Nasal cavity respiratory epithelium epithelial cell of viscerocranial mucosa (primary cell): ENCODE measurements around the gene PRR9. TPM values are rescaled to one million over a fixed set of nuclear protein-coding genes. Genes with fewer than 3 reads are reported as not detected.

ENCODE experiments used
- total RNA-seq: library from RNA; depleted of rRNA; stranded (reverse); fragments of >200 nt; gene quantifications from 2 replicates; pipeline ENCODE4 v1.2.3, GENCODE V29; 2014

Gene PRR9, protein sequence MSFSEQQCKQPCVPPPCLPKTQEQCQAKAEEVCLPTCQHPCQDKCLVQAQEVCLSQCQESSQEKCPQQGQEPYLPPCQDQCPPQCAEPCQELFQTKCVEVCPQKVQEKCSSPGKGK
- 2.1 TPM in 1 of 2 replicates, not detected in the other for total RNA-seq

DNA sequence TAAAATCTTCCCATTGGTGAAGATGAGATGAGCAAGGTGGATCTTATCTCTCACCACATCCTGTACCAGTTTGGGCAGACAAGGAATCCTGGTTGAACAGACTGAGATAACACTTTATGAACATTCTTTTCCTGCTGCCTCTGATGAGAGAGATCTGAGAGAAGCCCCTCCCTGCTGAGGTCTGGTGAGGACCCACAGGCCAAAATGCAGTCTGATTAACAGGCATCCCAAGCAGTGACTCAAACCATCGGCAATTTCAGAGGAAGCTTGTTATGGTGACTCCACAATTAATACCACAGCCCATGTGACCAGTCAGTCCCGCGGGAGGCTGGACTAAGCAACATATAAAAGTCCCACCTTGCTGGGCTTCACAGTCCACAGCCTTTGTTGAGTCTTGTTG, at the start of gene PRR9:
Gene PRR9, plus strand, starts transcription at position 373 of the 400 bp plus-strand sequence. CDS start 561 bp downstream, outside the sequence.

GRCh38 chr1:153203130-153203529, 14.3 kb upstream of the PRR9 start, which contains the start of gene LELP1:
LELP1 (plus strand) TSS chr1:153203430; CDS start chr1:153204708, 1,278 bp downstream.

GRCh38 chr1:153259387-153259786, 42.0 kb downstream of the PRR9 start, which contains the start of gene LORICRIN:
LORICRIN (plus strand) TSS chr1:153259687; CDS start chr1:153260950, 1,263 bp downstream.

Other genes with a start within 250 kb of the PRR9 start
- gene SPRR4, start 246.9 kb upstream of the PRR9 start, total RNA-seq: not detected in 2 replicates
- gene SPRR1A, start 233.5 kb upstream of the PRR9 start, total RNA-seq: 3.1 and 9.5 TPM in 2 replicates
- 67.3 and 122 TPM in 2 replicates for gene SPRR3, start 215.8 kb upstream of the PRR9 start, total RNA-seq
- 53.0 and 86.5 TPM in 2 replicates for gene SPRR1B, start 186.4 kb upstream of the PRR9 start, total RNA-seq
- gene SPRR2D, start 176.5 kb upstream of the PRR9 start, total RNA-seq: 5.7 and 47.8 TPM in 2 replicates
- gene SPRR2A, start 160.1 kb upstream of the PRR9 start, total RNA-seq: 4.8 and 25.3 TPM in 2 replicates
- 1.0 TPM in 1 of 2 replicates, not detected in the other for gene SPRR2B, start 146.0 kb upstream of the PRR9 start, total RNA-seq
- gene SPRR2E, start 123.1 kb upstream of the PRR9 start, total RNA-seq: 1.1 and 21.5 TPM in 2 replicates
- not detected in 2 replicates for gene SPRR2F, start 104.1 kb upstream of the PRR9 start, total RNA-seq
- gene SPRR2G, start 66.7 kb upstream of the PRR9 start, total RNA-seq: 2.1 TPM in 1 of 2 replicates, not detected in the other
- gene LELP1, start 14.2 kb upstream of the PRR9 start, total RNA-seq: not detected in 2 replicates
- not detected in 2 replicates for gene LORICRIN, start 42.1 kb downstream of the PRR9 start, total RNA-seq
- 2.4 and 4.7 TPM in 2 replicates for gene PGLYRP3, start 95.4 kb downstream of the PRR9 start, total RNA-seq
- gene PGLYRP4, start 131.3 kb downstream of the PRR9 start, total RNA-seq: 4.0 and 7.9 TPM in 2 replicates
- 1,477 and 2,600 TPM in 2 replicates for gene S100A9, start 140.3 kb downstream of the PRR9 start, total RNA-seq
- 1.5 and 3.4 TPM in 2 replicates for gene S100A12, start 158.0 kb downstream of the PRR9 start, total RNA-seq
- gene S100A8, start 173.5 kb downstream of the PRR9 start, total RNA-seq: 238 and 331 TPM in 2 replicates
- gene S100A7A, start 198.9 kb downstream of the PRR9 start, total RNA-seq: under 0.01 TPM in 1 of 2 replicates, not detected in the other
- 0.64 and 2.1 TPM in 2 replicates for gene S100A7, start 243.1 kb downstream of the PRR9 start, total RNA-seq